Measurements from ENCODE around the gene GRM4. TPM values are rescaled to one million over a fixed set of nuclear protein-coding genes. Genes with fewer than 3 reads are reported as not detected.

Gene GRM4
- total RNA-seq, 1 experiment from 2014 or later, result 0.41 TPM

GRCh38 chr6:34092631-34093030, 53.3 kb downstream of the GRM4 start:
- Histone ChIP-seq H3K27me3 (replicated peaks; ENCODE audit: insufficient read depth, low read depth, low read length, poor library complexity) (peaks cover 20% of the 10 kb centered on the region), H3K9me3 (ENCODE audit: low read depth, low read length, poor library complexity, severe bottlenecking) (no peaks in the 10 kb centered on the region), H3K27ac (ENCODE audit: low read depth, low read length, poor library complexity, severe bottlenecking) (no peak overlapping the region), H3K4me1 (ENCODE audit: insufficient read depth, low read length, poor library complexity, severe bottlenecking) (no peaks in the 10 kb centered on the region), H3K4me3 (ENCODE audit: low read depth, low read length, poor library complexity, severe bottlenecking) (no peak overlapping the region), H3K36me3 (ENCODE audit: insufficient read depth, low read length, poor library complexity, severe bottlenecking) (no peaks in the 10 kb centered on the region)
- BruUV-seq (replicated peaks), result no TSS peak
- ChIA-PET POLR2A (ENCODE audit: low non-redundant PET) (no interaction called here), CTCF (no interaction called here)
- TF ChIP-seq EZH2 (IDR thresholded peaks at IDR 0.05; ENCODE audit: borderline replicate concordance, low read depth, low read length, poor library complexity, severe bottlenecking) (no peak), CTCF (conservative IDR thresholded peaks at IDR 0.05; ENCODE audit: low read depth, low read length) (no peak)
- DNase-seq (ENCODE audit: low spot score), result no peak
- intact Hi-C loops (cut with micrococcal nuclease; ENCODE audit: unreplicated experiment), result no loop called here

DNA sequence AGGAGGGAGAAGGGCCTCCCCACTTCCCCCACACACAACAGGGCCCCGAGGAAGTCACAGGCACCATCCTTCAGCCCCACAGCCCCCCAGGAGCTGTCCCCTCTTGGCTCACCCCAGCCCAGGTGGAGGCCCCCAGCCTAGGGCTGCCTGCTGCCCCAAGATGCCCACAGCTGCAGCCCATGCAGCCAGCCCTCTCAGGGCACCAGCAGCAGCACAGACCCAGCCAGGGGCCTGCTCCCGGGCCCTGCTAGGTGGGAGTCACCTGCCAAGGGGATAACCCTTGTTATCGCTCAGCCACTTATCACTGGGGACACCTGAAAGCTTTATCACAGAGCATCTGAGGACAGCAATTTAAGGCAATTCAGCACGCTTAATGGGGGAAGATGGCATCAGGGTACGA, 55.0 kb downstream of the GRM4 start:
- BruUV-seq (replicated peaks), result no TSS peak
- DNase-seq (ENCODE audit: low spot score), result no peak
- no peaks in the 10 kb centered on the region for H3K9me3 ChIP-seq (ENCODE audit: low read depth, low read length, poor library complexity, severe bottlenecking)
- CTCF ChIA-PET, result no interaction called here
- no peaks in the 10 kb centered on the region for H3K4me1 ChIP-seq (ENCODE audit: insufficient read depth, low read length, poor library complexity, severe bottlenecking)
- H3K4me3 ChIP-seq (ENCODE audit: low read depth, low read length, poor library complexity, severe bottlenecking), result no peak overlapping the region
- TF ChIP-seq EZH2 (IDR thresholded peaks at IDR 0.05; ENCODE audit: borderline replicate concordance, low read depth, low read length, poor library complexity, severe bottlenecking) (no peak), CTCF (conservative IDR thresholded peaks at IDR 0.05; ENCODE audit: low read depth, low read length) (no peak)
- POLR2A ChIA-PET (ENCODE audit: low non-redundant PET), result no interaction called here
- H3K27me3 ChIP-seq (replicated peaks; ENCODE audit: insufficient read depth, low read depth, low read length, poor library complexity), result peaks cover 20% of the 10 kb centered on the region
- intact Hi-C loops (cut with micrococcal nuclease; ENCODE audit: unreplicated experiment), result no loop called here
- H3K27ac ChIP-seq (ENCODE audit: low read depth, low read length, poor library complexity, severe bottlenecking), result no peak overlapping the region
- no peaks in the 10 kb centered on the region for H3K36me3 ChIP-seq (ENCODE audit: insufficient read depth, low read length, poor library complexity, severe bottlenecking)

GRCh38 chr6:34090529-34090928, 55.4 kb downstream of the GRM4 start:
- CTCF ChIA-PET, result no interaction called here
- intact Hi-C loops (cut with micrococcal nuclease; ENCODE audit: unreplicated experiment), result no loop called here
- no peak overlapping the region for H3K27ac ChIP-seq (ENCODE audit: low read depth, low read length, poor library complexity, severe bottlenecking)
- no peaks in the 10 kb centered on the region for H3K4me1 ChIP-seq (ENCODE audit: insufficient read depth, low read length, poor library complexity, severe bottlenecking)
- DNase-seq (ENCODE audit: low spot score), result no peak
- no TSS peak for BruUV-seq (replicated peaks)
- no peak for TF ChIP-seq CTCF (conservative IDR thresholded peaks at IDR 0.05; ENCODE audit: low read depth, low read length)
- no peaks in the 10 kb centered on the region for H3K36me3 ChIP-seq (ENCODE audit: insufficient read depth, low read length, poor library complexity, severe bottlenecking)
- POLR2A ChIA-PET (ENCODE audit: low non-redundant PET), result no interaction called here
- H3K9me3 ChIP-seq (ENCODE audit: low read depth, low read length, poor library complexity, severe bottlenecking), result no peaks in the 10 kb centered on the region
- peaks cover 17% of the 10 kb centered on the region for H3K27me3 ChIP-seq (replicated peaks; ENCODE audit: insufficient read depth, low read depth, low read length, poor library complexity)
- H3K4me3 ChIP-seq (ENCODE audit: low read depth, low read length, poor library complexity, severe bottlenecking), result no peak overlapping the region
